Stimulated activated naive CD8-positive, alpha-beta T cell treated with anti-CD3 and anti-CD28 coated beads, Interleukin-15, Interleukin-2, amounts not matched to agents 100 ng/mL and 50 ng/mL, for 24 hours (primary cell): ENCODE measurements around the gene MEGF6.

Source experiments
- H3K27ac Mint-ChIP-seq: one replicate; pipeline ENCODE4 v1.8.0; 2021; ENCODE audit warnings: mild to moderate bottlenecking, mixed read lengths
- H3K27me3 Mint-ChIP-seq: one replicate; pipeline ENCODE4 v1.8.0; 2021; ENCODE audit warnings: mixed read lengths
- H3K36me3 Mint-ChIP-seq: one replicate; pipeline ENCODE4 v1.8.0; 2021; ENCODE audit warnings: low read depth, mixed read lengths
- H3K4me1 Mint-ChIP-seq: one replicate; pipeline ENCODE4 v1.8.0; 2021; ENCODE audit warnings: low read depth, mixed read lengths
- H3K4me3 Mint-ChIP-seq: one replicate; pipeline ENCODE4 v1.8.0; 2021; ENCODE audit warnings: mild to moderate bottlenecking, mixed read lengths
- H3K9me3 Mint-ChIP-seq: one replicate; pipeline ENCODE4 v1.8.0; 2021; ENCODE audit warnings: mixed read lengths

The MEGF6 gene

GRCh38 chr1:3638676-3639075 is 27.4 kb upstream of the MEGF6 start:
- no peaks in the 10 kb centered on the region for H3K9me3 Mint-ChIP-seq
- H3K4me1 Mint-ChIP-seq: no peaks in the 10 kb centered on the region
- peaks cover 51% of the 10 kb centered on the region for H3K36me3 Mint-ChIP-seq
- no peaks in the 10 kb centered on the region for H3K27me3 Mint-ChIP-seq
- H3K27ac Mint-ChIP-seq: no peak overlapping the region
- no peak overlapping the region for H3K4me3 Mint-ChIP-seq

DNA sequence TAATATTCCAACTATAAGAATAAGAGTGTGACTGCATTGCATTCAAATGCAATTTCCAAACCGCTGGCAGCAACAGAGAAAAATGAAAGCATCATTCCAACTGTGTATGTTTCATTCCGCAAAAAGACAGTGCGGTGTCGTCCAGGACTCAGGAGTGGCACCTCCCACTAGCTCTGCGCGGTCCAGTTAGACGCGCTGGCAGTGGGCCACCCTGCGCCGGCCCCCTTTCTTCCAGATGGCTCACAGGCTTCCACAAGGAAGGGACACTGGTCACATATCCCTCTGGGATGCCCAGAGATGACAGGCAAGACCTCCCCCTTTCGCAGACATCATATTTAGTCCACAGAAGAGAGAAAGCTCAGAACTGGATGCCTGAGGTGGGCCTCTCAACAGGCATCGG is 26.7 kb upstream of the MEGF6 start:
- Mint-ChIP-seq H3K27ac (no peak overlapping the region), H3K9me3 (no peaks in the 10 kb centered on the region), H3K36me3 (peaks cover 49% of the 10 kb centered on the region), H3K27me3 (no peaks in the 10 kb centered on the region), H3K4me1 (no peaks in the 10 kb centered on the region), H3K4me3 (no peak overlapping the region)

DNA sequence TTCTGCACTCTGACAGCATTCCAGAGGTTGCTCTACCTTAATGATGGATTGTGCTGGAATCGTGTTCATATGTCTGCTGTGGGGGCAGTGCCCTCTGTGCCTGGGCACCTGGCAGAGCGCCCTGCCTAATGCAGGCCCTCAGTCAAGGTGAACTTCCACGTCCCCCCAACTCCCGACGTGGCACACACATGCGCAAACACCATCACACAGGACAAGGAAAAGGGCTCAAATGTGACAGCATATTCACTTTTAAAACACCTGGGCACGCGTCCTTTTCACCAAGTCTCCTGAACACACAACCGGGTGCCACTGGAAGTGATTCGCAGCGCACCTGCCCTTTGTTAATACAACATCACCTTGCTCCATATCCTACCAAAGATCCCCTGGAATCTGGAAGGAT is 25.2 kb upstream of the MEGF6 start:
- H3K27ac Mint-ChIP-seq: no peak overlapping the region
- peaks cover 42% of the 10 kb centered on the region for H3K36me3 Mint-ChIP-seq
- H3K27me3 Mint-ChIP-seq: no peaks in the 10 kb centered on the region

DNA sequence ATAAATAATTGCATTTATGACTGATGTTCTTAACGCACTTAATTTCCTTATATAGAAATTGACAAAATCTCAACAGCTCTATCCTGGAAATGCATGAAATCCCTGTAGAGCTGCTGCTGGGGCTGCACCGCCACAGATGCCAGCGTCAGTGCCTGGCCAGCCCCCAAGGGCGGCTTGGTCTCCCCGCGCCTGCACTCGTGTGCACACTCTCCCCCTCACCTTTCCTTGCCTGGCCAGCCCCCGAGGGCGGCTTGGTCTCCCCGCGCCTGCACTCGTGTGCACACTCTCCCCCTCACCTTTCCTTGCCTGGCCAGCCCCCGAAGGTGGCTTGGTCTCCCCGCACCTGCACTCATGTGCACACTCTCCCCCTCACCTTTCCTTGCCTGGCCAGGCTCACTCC is 24.8 kb upstream of the MEGF6 start:
- peaks cover 41% of the 10 kb centered on the region for H3K36me3 Mint-ChIP-seq
- H3K27ac Mint-ChIP-seq: no peak overlapping the region
- no peaks in the 10 kb centered on the region for H3K9me3 Mint-ChIP-seq
- H3K4me1 Mint-ChIP-seq: no peaks in the 10 kb centered on the region
- H3K27me3 Mint-ChIP-seq: no peaks in the 10 kb centered on the region
- H3K4me3 Mint-ChIP-seq: no peak overlapping the region

More for the DNA sequence above, 25.2 kb upstream of the MEGF6 start:
- H3K4me3 Mint-ChIP-seq: no peak overlapping the region
- no peaks in the 10 kb centered on the region for H3K4me1 Mint-ChIP-seq
- no peaks in the 10 kb centered on the region for H3K9me3 Mint-ChIP-seq

- Mint-ChIP-seq H3K27me3 (no peaks in the 10 kb centered on the region), H3K9me3 (no peaks in the 10 kb centered on the region), H3K4me3 (no peak overlapping the region), H3K4me1 (no peaks in the 10 kb centered on the region), H3K36me3 (peaks cover 43% of the 10 kb centered on the region), H3K27ac (no peak overlapping the region)
Observed at GRCh38 chr1:3634059-3634800, 22.9 kb upstream of the MEGF6 start.

- no peak overlapping the region for H3K4me3 Mint-ChIP-seq
- H3K36me3 Mint-ChIP-seq: peaks cover 45% of the 10 kb centered on the region
- H3K27me3 Mint-ChIP-seq: no peaks in the 10 kb centered on the region
- H3K9me3 Mint-ChIP-seq: no peaks in the 10 kb centered on the region
- H3K4me1 Mint-ChIP-seq: no peaks in the 10 kb centered on the region
- no peak overlapping the region for H3K27ac Mint-ChIP-seq
Observed at GRCh38 chr1:3633344-3634058, 22.2 kb upstream of the MEGF6 start.

GRCh38 chr1:3632716-3633343 is 21.5 kb upstream of the MEGF6 start:
- H3K27ac Mint-ChIP-seq: no peak overlapping the region
- no peaks in the 10 kb centered on the region for H3K27me3 Mint-ChIP-seq
- H3K36me3 Mint-ChIP-seq: peaks cover 38% of the 10 kb centered on the region
- H3K9me3 Mint-ChIP-seq: no peaks in the 10 kb centered on the region
- no peaks in the 10 kb centered on the region for H3K4me1 Mint-ChIP-seq
- no peak overlapping the region for H3K4me3 Mint-ChIP-seq

DNA sequence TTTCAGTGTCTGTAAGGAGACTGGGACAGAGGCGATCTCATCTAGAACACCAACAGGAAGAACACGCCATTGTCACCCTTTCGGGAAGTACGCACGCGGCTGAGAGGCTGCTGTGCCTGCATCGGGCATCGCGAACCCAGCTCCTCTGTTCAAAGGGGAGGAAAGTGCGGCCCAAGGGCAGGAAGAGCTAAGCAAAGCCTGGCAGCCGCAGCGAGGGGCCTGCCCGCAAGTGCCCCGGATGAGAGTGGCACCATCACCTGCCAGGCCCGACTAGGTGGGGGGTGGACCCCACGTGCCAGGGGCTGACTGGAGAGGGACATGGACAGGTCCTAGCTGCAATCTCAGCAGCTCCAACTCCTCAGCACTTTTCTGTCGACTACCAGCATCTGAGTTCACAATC is 21.0 kb upstream of the MEGF6 start:
- Mint-ChIP-seq H3K36me3 (peaks cover 35% of the 10 kb centered on the region), H3K27me3 (no peaks in the 10 kb centered on the region), H3K4me3 (no peak overlapping the region), H3K4me1 (no peaks in the 10 kb centered on the region), H3K9me3 (no peaks in the 10 kb centered on the region), H3K27ac (no peak overlapping the region)

DNA sequence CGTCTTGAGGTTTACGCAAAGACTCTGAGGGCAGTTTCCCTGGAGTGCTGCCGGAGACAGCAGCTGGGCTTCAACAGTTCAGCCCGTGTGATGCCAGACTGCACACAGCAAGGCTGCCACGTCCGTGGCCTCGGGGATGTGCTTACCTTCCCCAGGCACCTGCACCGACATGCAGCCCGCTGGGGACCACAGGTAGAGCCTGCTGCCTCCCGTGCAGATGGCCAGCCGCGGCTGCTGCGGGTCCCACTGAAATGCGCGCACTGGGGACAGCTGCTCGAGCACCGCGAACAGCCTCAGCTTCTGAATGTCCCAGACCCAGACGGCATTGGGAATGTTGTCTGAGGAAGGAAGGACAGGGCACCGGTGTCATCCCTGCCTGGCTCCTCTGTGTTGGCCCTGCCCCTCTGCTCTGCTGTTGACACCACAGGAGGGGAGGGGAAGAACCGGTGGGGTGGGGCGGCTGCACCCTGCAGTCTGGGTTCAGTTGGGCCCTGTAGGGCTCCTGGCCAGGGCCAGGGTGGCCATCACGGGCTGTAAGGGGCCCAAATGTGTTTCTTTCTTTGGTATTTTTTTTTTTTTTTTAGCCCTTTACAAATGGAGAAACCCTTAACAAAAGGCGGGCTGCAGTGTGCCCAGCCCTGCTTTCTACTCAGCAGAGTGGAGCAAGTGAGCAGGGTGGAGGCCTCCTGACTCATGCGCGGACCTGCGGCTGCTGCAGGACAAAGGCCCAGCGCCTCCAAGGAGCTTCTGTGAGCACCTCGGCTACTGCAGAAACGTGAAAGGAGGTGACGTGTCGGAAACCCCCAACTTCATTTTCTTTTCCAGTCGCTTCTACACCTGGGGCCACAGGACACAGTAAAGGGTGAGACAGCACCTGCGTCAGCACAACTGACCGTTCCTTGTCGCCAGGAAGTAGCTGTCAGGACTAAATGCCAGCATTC is 20.3 kb upstream of the MEGF6 start:
- no peaks in the 10 kb centered on the region for H3K27me3 Mint-ChIP-seq
- H3K4me1 Mint-ChIP-seq: no peaks in the 10 kb centered on the region
- no peak overlapping the region for H3K27ac Mint-ChIP-seq
- no peak overlapping the region for H3K4me3 Mint-ChIP-seq
- no peaks in the 10 kb centered on the region for H3K9me3 Mint-ChIP-seq
- H3K36me3 Mint-ChIP-seq: peaks cover 29% of the 10 kb centered on the region

DNA sequence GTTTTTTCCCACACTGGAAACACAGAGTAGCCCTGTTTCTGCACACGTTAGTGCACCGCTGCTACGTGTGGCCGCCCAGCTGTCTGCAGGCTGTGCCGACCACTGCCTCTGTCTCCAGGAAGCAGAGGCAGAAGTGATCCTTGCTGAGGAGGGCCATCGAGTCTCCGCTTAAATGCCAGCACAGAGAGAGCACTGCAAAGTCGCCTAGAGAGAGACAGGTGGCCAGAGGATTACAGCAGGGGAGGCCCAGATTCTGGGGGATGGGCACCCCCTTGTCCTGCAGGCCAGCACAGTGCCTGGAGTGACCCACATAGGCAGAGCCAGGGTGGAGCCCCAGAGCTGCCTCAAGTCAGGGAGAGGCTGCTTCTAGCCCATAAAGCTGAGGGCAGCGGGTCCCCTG is 19.6 kb upstream of the MEGF6 start:
- no peaks in the 10 kb centered on the region for H3K9me3 Mint-ChIP-seq
- H3K36me3 Mint-ChIP-seq: peaks cover 26% of the 10 kb centered on the region
- no peak overlapping the region for H3K4me3 Mint-ChIP-seq
- no peaks in the 10 kb centered on the region for H3K27me3 Mint-ChIP-seq
- peaks cover 4% of the 10 kb centered on the region for H3K4me1 Mint-ChIP-seq
- H3K27ac Mint-ChIP-seq: no peak overlapping the region

GRCh38 chr1:3630161-3630611 is 18.9 kb upstream of the MEGF6 start:
- no peaks in the 10 kb centered on the region for H3K27me3 Mint-ChIP-seq
- H3K4me1 Mint-ChIP-seq: peaks cover 8% of the 10 kb centered on the region
- H3K27ac Mint-ChIP-seq: no peak overlapping the region
- no peak overlapping the region for H3K4me3 Mint-ChIP-seq
- peaks cover 21% of the 10 kb centered on the region for H3K36me3 Mint-ChIP-seq
- no peaks in the 10 kb centered on the region for H3K9me3 Mint-ChIP-seq

GRCh38 chr1:3629561-3630160 is 18.4 kb upstream of the MEGF6 start:
- H3K27me3 Mint-ChIP-seq: no peaks in the 10 kb centered on the region
- H3K27ac Mint-ChIP-seq: no peak overlapping the region
- no peak overlapping the region for H3K4me3 Mint-ChIP-seq
- H3K4me1 Mint-ChIP-seq: peaks cover 9% of the 10 kb centered on the region
- no peaks in the 10 kb centered on the region for H3K9me3 Mint-ChIP-seq
- peaks cover 16% of the 10 kb centered on the region for H3K36me3 Mint-ChIP-seq

GRCh38 chr1:3628445-3628844 is 17.1 kb upstream of the MEGF6 start:
- Mint-ChIP-seq H3K27ac (no peak overlapping the region), H3K4me3 (no peak overlapping the region), H3K9me3 (no peaks in the 10 kb centered on the region), H3K4me1 (peaks cover 22% of the 10 kb centered on the region), H3K27me3 (no peaks in the 10 kb centered on the region), H3K36me3 (peaks cover 10% of the 10 kb centered on the region)

GRCh38 chr1:3627515-3628253 is 16.4 kb upstream of the MEGF6 start:
- Mint-ChIP-seq H3K27ac (no peak overlapping the region), H3K9me3 (no peaks in the 10 kb centered on the region), H3K4me1 (peaks cover 29% of the 10 kb centered on the region), H3K36me3 (peaks cover 6% of the 10 kb centered on the region), H3K27me3 (no peaks in the 10 kb centered on the region), H3K4me3 (no peak overlapping the region)
